Endometrial microvascular endothelial cells (primary cell): ENCODE results near the gene AP2A2. TPM values are rescaled to one million over a fixed set of nuclear protein-coding genes. Genes with fewer than 3 reads are reported as not detected.

Experiments
- in situ Hi-C: cut with HindIII; loops from 2 replicates; pipeline ENCODE4 v1.10.0; 2017; ENCODE audit warnings: low sequenced_read_pairs, low pct_unique_long_range_greater_than_20kb; ENCODE audit errors: inconsistent ontology term
- total RNA-seq: library from RNA; depleted of rRNA; stranded (reverse); fragments of >200 nt; gene quantifications from one replicate; pipeline ENCODE4 v1.2.3, GENCODE V29; 2015; ENCODE audit errors: inconsistent ontology term

The AP2A2 gene
- total RNA-seq, 1 donor from 2014 or later = 66.6 TPM

DNA sequence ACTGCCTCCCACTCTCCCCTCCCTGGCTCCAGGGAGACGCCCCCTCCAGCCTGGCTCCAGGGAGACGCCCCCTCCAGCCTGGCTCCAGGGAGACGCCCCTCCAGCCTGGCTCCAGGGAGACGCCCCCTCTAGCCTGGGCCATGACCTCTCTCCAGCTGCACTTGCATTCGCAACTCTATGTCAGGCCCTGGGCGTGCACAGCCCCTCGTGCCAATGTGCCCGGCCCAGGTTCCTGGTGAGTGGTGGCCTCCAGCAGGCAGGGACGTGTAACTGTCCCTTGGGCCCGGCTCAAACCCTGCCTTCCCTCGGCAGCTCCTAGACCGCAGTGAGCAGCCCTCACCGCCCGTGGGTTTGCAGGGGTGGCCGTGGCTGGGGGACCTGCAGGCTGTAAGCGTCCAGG is 104.0 kb downstream of the AP2A2 start:
- in situ Hi-C loops = no loop called here

- in situ Hi-C loops = no loop called here
These were observed 104.4 kb downstream of the AP2A2 start for GRCh38 chr11:1030086-1030485.

- in situ Hi-C loops = no loop called here
These were observed 104.9 kb downstream of the AP2A2 start for GRCh38 chr11:1030556-1030955.

DNA sequence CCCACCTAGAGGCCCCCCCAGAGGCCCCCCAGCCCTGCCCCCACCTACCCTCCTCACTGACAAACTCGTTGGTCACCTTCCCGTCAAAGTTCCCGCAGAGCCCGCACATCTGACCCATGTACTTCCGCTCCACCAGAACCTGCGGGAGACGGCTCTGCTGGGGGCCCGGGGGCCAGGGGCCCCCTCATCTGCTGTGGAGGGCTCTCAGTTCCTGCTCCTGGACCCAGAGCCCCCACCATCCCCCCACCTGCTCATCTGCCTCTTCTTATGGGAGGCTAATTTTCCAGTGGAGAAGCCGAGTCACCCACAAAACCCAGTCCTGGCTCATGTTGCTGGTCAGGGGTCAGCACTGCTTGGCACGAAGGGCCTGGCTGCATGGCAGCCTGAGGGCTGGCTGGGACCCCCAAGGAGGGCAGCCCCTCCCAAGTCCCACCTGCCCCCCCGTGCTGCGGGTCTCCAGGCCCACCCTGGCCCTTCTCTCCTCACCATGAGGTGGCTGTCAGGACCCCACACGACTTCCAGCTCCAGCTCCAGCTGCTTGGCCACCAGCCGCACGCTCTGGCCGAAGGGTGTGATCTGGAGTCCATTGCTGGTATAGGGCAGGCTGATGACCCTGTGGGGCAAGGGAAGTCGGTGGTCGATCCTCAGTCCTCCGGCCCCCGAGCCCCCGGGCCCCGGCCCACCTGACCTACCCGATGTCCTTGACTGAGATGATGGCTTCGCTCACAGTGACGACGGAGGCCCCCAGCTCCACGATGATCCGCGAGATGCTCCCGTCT is 105.6 kb downstream of the AP2A2 start:
- in situ Hi-C loops = no loop called here

DNA sequence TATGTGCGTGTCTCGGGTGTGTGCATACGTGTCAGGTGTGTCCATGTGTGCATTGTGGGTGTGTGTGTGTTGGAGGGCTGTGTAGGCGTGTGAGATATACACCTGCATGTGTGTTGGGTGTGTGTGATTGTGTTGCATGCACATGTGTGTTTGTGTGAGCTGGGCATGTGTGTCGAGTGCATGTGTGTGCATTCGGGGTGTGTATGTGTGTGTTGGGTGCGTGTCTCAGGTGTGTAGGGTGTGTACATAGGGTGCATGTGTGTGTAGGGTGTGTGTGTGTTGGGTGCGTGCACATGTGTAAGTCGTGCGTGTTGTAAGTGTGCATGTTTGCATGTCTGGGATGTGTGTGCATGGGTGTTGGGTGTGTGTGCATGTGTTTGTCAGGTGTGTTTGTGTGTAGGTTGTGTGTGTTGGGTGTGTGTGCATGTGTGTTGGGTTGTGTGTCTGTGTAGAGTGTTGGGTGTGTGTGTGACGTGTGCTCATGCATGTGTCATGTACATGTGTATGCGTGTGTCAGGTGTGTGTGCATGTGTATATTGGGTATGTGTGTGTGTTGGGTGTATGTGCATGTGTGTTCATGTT is 106.7 kb downstream of the AP2A2 start:
- in situ Hi-C loops = no loop called here

GRCh38 chr11:1033016-1033798 is 107.5 kb downstream of the AP2A2 start:
- in situ Hi-C loops = no loop called here

GRCh38 chr11:1034001-1034400 is 108.3 kb downstream of the AP2A2 start:
- in situ Hi-C loops = no loop called here

GRCh38 chr11:1034456-1035295 is 109.0 kb downstream of the AP2A2 start:
- in situ Hi-C loops = no loop called here

DNA sequence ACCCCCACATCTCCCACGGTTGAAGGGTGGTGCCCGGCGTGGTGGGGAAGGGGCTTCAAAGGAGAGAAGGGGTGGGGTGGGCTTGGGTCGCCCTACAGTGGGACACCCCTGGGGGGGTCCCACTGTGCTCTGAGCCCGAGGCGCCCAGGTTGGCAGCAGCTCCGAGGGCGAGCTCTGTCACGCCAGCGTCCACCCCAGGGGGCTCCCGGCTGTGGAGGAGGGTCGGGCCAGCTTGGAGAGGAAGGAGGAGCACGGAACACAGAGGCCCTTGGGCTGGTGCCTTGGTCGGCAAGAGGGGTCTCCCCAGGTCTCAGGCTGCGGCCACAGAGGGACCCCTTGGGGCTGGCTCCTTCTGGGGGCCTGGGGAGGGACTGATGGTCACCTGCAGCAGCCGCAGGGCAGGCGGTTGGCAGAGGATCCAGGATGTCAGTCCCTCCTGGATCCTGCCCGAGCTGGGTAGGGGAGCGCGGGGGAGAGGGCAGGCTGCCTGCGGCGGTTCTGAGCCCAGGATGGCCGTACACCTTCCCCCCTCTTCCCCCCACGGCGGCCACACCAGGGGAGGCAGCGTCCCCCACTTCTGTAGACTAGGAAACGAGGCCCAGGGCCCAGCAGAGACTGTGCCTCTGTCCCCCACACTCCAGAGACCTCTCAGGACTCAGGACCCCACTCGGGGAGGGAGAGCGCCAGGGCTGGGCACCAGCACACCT is 110.1 kb downstream of the AP2A2 start:
- in situ Hi-C loops = no loop called here

DNA sequence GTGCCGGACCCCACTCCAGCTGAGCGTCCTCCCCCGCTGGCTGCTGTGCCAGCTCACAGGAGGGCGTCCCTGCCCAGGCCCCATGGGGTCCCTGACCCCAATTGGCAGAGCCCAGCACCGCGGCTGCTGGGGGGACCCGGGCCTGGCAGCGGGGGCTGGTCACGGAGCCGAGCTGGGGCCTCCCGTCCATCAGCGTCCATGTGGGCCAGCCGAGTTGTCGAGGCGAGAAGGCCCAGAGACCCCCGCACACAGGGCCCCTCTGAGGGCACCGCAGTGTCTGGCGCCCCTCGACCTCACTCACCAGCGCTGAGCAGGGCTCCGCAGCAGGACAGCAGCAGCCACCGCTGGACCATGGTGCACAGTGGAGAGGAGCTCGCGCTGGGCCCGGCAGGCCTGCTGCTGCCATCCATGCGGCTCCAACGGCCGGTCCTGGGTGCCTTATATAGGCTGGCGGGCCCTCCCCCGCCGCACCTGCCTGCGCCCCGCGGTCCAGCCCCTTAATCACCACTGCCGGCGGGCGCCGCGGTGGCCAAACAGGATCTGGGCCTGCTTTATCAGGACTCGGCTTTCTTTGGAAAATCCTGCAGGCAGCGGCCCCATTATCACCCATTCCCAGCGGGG is 110.7 kb downstream of the AP2A2 start, which contains the start of gene MUC6:
MUC6 (minus strand) TSS at position 416 of the 621 bp plus-strand sequence; CDS start at position 353, 63 bp downstream.
- in situ Hi-C loops = no loop called here

GRCh38 chr11:1036931-1037330 is 111.3 kb downstream of the AP2A2 start:
- in situ Hi-C loops = no loop called here

DNA sequence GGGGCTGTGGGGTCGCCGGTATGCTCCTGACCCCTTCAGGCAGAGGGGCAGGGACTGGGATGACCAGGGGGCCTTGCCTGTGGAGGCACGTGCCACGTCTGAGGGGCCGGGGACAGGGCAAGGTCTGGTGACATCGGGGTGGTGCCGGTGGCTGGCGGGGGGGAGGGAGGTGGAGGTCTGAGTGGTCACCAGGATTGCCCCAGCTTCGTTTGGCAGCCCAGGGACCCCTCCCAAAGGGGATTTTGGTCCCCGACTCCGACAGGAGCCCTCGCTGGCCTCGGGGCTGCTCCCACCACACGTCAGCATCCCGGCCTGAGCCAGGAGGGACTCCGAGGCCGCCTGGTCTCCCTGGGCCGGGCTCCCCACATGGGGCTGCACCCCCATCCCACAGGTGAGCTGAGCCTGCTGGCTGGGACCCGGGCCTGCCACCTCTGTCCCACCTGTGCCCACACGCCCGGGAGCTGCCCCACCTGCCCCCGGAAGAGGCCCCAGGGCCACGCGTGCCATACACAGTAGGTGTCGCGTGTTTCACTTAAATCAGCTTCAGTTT is 111.9 kb downstream of the AP2A2 start:
- in situ Hi-C loops = no loop called here

GRCh38 chr11:1038361-1038760 is 112.7 kb downstream of the AP2A2 start:
- in situ Hi-C loops = no loop called here

- in situ Hi-C loops = no loop called here
These were observed 113.3 kb downstream of the AP2A2 start for GRCh38 chr11:1038921-1039320.

- in situ Hi-C loops = no loop called here
These were observed 114.1 kb downstream of the AP2A2 start for GRCh38 chr11:1039481-1040427.

GRCh38 chr11:1040428-1041148 is 114.9 kb downstream of the AP2A2 start:
- in situ Hi-C loops = no loop called here
